ENCODE results near the gene PSMB3.
"Not testable (repeated sequence)": the region's sequence is repeated elsewhere in the genome, so short reads cannot be mapped to it uniquely, and the experiment has no call there.

The PSMB3 gene

GRCh38 chr17:38719289-38719942 lies 33.1 kb upstream of the PSMB3 start:
- TF ChIP-seq CTCF (conservative IDR thresholded peaks at IDR 0.05), result no peak
- H3K27ac ChIP-seq, result no peak overlapping the region

DNA sequence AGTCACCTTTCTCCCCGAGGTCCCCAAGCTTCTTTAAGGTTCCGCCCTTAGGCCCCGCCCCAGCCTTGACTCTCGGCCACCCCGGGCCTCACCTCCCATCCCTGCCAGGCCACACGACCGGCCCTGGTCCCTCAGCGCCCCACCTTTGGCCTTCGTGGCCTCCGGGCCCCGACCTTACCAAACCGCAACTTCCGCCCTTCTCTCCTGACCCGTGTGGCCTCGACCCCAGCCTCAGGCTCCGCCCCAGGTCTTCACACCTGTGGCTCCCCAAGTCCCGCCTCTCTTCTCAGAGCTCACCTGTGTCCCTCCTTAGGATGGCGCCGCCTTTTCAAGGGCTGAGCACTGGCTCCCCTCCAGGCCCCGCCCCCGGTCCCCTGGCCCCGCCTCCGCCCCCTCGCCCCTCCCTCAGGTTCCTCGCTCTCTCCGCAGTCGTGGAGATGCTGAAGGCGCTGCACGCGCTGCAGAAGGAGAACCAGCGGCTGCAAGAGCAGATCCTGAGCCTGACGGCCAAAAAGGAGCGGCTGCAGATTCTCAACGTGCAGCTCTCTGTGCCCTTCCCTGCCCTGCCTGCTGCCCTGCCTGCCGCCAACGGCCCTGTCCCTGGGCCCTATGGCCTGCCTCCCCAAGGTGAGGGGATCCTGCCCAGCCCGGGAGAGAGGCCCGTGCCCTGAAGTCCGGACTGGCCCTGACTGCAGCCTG lies 32.4 kb upstream of the PSMB3 start:
- TF ChIP-seq CTCF (conservative IDR thresholded peaks at IDR 0.05), result no peak
- no peak overlapping the region for H3K27ac ChIP-seq

DNA sequence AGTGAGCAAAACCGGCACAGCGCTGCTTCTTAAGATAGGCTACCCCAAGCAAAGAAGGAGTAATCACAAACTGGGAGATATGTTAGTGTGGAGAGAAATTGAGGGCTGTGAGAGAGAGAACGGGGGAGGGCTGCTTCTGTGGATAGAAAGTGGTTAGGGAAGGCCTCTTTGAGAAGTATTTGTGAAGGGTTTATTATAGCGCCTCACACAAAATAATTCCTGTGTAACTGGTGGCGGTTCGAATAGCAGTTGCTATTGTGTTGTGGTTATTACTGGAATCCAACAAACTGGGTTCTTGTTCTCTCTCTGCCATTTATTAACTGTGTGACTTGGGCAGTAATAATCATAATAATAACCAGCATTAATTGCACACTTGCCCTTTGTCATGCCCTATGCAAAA lies 31.6 kb upstream of the PSMB3 start:
- no peak for TF ChIP-seq CTCF (conservative IDR thresholded peaks at IDR 0.05)
- no peak overlapping the region for H3K27ac ChIP-seq

DNA sequence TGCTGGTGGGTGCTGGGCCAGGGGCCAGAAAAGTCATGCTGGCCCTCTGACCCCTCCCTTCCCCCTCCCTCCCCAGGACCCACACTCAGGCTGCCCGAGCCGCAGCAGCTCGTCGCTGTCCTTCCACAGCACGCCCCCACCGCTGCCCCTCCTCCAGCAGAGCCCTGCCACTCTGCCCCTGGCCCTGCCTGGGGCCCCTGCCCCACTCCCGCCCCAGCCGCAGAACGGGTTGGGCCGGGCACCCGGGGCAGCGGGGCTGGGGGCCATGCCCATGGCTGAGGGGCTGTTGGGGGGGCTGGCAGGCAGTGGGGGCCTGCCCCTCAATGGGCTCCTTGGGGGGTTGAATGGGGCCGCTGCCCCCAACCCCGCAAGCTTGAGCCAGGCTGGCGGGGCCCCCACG lies 30.7 kb upstream of the PSMB3 start:
- TF ChIP-seq CTCF (conservative IDR thresholded peaks at IDR 0.05), result no peak
- H3K27ac ChIP-seq, result no peak overlapping the region

GRCh38 chr17:38724337-38724988 lies 28.1 kb upstream of the PSMB3 start:
- TF ChIP-seq CTCF (conservative IDR thresholded peaks at IDR 0.05), result no peak
- no peak overlapping the region for H3K27ac ChIP-seq

- no peak overlapping the region for H3K27ac ChIP-seq
- no peak for TF ChIP-seq CTCF (conservative IDR thresholded peaks at IDR 0.05)
Measured at GRCh38 chr17:38725066-38725465, 27.5 kb upstream of the PSMB3 start.

DNA sequence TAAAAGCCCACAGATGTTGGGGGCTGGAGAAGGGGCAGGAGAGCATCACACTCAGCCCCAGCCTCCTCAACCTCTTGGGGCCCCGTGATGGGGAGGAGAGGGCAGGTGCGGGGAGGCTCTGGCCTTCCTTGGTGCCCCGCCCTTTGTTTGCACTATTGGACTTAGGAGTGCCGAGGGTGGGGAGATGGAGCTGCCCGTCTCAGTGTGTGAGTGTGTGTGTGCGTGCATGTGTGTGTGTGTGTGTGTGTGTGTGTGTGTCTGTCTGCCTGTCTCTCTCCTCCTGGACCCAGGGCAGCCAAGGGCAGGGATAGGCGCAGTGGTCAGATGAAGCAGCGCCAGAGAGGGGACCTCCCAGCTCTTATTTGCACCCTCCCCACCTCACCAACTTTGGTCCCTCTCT lies 26.4 kb upstream of the PSMB3 start:
- H3K27ac ChIP-seq, result not testable (repeated sequence)

GRCh38 chr17:38727736-38728135 lies 24.8 kb upstream of the PSMB3 start:
- no peak overlapping the region for H3K27ac ChIP-seq
- TF ChIP-seq CTCF (conservative IDR thresholded peaks at IDR 0.05), result no peak
